NCI-H1417 (cell line): ENCODE data around the gene CCDC158.
"Not testable (repeated sequence)": the region's sequence is repeated elsewhere in the genome, so short reads cannot be mapped to it uniquely, and the experiment has no call there.

Experiments
- DNase-seq, 3 experiments: peaks; one replicate each; lab custom pipeline; 2025; lab: John Stamatoyannopoulos, UW

Gene CCDC158

DNA sequence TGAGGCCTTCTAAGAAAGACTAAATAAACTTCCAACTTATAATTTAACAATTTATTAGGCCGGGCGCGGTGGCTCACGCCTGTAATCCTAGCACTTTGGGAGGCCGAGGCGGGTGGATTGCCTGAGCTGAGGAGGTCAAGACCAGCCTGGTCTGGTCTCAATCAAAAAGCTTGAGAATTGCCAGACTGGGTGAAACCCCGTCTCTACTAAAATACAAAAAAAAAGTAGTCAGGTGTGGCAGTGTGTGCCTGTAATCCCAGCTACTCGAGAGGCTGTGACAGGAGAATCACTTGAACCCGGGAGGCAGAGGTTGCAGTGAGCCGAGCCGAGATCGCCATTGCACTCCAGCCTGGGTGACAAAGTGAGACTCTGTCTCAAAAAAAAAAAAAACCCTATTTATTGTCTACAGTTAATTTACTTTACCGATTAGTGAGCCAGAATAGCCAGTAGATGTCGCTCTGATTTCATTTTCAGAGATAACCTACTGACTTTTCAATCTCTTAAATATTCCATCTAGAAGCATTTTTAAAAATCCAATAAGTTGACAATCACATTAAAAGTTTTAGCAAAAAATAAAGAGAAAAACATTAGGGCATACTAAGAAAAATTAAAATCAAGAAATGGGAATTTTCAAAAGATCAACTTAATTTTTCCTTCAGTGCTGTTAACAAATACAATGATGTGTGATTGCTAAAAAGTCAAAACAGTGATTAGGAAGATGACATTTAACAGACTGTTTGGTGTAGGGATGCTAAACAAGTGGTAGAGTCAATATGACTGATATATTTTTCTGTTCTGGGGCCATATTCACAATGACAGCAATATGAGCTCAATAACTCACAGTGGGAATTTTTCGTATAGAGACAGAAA is 9.8 kb upstream of the CCDC158 start:
- peak; percentile 13 to 82 (median 49) for DNase-seq

DNA sequence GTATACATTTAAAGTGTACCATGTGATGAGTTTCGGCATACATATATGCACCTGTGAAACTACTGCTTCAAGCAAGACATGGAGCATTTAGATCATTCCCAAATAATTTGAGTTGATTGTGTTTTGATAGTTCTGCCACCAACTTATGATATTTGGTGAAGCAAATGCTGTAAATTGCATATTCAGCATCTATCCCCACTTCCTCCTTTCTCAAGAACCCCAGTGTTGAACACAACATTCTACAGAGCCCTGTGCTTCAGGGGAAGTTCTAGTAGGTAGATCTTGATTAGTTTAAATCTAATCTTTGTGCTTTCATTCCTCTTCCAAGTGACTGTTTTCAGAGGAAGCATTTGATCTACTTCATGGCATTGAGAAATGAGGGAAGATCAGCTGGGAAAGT is 8.7 kb upstream of the CCDC158 start:
- DNase-seq: no peak

DNA sequence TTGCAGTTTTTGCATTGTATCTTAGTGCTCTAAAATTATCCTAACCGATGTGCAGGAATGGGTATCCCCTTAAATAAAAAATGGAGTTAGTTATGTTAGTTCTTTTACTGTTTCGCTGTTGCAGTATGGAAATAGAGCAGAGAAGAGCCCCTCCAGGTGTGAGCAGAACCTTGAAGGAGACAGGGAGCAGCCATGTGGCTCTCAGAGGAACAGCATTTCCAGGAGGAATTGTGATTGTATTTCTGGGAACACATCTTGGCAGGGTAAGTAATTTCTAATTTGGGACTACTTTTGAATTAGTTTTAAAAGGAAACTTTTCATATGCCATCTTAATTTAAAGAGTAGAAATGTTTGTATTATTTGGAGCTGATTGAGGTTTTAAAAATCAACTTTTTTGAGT is 5.3 kb upstream of the CCDC158 start:
- DNase-seq: peak in 2 of 3 experiments; percentile 11 to 36

DNA sequence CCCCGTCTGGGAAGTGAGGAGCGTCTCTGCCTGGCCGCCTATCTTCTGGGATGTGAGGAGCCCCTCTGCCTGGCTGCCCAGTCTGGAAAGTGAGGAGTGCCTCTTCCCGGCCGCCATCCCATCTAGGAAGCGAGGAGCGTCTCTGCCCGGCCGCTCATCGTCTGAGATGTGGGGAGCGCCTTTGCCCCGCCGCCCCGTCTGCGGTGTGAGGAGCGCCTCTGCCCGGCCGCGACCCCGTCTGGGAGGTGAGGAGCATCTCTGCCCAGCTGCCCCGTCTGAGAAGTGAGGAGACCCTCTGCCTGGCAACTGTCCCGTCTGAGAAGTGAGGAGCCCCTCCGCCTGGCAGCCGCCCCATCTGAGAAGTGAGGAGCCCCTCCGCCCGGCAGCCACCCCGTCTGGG is 2.2 kb upstream of the CCDC158 start:
- DNase-seq: not testable (repeated sequence)

DNA sequence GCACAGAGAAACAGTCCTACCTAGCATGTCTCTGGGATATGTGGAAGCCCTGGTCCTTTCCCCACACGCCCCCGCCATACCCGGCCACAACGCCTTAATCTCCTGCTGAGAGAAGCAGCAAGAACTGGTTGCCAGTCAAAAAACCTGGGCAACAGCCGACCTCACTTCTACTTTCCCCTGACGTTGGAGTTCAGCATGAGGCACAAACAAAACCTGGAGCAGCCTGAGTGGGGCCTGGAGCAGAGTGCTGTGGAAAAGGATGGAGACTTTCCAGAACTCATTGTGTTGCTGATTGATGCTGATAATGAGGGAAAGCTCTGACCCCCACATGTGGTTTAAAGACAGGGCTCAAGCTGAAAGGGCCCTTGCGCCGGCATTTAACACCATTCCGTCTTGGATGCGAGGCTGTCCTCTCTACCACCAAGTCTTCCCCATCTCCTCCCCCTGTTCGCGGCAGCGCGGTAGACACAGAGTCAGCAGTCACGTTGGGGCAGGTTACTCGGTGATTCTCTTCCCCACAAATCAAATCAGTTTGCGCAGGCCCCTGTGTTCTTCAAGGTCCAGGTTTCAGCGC is 666 bp downstream of the CCDC158 start:
- peak in 2 of 3 experiments; percentile 83 to 89 for DNase-seq

DNA sequence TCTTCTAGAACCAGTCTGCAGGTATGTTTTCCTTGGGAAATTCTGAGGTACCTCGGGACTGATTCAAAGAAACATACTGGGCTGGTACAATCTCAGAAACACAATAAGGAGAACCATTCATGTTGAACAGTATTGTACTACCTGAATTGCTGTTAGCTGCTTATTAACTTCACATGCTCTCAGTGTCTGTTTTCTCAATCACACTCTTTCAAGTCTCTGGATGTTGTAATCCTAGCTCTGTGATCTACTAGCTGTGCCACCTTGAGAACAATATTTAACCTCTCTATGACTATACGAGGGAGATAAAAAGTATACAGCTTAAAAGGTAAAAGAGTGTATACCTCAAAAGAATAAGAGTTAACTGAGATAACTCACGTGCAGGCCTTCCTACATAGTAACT is 10.3 kb downstream of the CCDC158 start:
- DNase-seq: no peak

DNA sequence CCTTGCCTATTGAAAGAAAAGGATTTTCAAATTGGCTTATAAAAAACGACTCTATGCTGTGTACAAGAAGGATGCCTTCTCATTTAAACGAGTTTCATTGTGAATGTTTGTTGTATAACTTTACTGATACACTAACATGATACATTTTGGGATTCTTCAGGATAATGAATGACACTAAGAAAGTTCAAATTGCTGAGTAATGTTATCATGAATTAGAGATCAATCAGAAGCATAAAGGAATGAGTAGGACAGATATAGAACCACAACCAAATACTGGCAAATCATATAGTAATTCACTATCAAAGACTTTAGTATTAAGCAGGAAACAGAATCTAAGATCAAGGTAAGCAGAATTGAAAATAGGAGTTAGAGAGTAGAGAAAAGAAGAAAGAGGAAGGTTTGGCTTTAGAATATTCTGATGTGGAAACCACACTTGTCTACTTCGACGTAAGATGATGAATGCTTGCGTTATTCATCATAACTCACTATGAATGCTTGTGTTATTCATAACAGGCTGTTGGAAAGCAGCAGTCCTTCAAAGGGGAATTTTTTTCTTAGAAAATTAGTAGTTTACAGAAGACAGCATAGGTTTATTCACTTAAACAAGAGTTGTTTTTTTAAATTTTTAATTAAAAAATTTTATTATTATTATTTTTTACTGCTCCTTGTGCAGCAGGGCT is 13.4 kb downstream of the CCDC158 start:
- DNase-seq: no peak

DNA sequence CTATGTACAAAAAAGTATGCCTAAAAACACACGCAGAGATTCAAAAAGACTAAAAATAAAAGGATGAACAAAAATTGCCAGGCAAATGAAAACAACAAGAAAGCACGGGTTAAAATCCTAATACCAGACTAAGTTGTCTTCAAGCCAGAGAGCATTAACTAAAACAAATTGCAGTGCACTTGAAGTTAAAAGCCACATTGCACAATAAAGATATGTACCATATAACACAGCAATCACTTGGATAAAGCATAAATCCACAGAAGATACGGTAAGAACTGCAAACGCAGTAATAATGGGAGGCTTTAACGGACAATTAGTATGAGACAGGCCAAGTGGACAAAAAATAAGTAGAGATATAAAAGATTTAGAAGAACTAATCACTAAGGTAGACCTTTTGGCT is 14.9 kb downstream of the CCDC158 start:
- peak in 1 of 3 experiments; percentile 3 for DNase-seq

DNA sequence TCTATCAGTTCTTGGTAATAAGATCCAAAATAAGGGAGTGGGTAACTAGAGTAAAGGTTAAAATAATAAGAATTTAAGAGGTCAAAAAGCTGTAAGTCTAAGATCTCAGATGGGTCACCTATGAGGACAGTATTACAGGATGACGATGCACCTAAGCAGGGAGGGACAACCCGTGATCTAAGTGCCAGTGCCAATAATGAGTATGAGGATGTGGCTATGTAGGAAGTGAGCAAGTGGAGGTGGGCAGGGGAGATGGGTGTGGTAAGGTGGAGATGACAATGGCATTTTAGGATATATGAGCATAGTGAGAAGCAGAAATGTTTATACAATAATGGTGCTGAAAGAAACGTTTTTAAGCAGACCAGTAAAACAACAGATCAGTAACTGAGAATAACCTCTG is 19.3 kb downstream of the CCDC158 start:
- DNase-seq: no peak

DNA sequence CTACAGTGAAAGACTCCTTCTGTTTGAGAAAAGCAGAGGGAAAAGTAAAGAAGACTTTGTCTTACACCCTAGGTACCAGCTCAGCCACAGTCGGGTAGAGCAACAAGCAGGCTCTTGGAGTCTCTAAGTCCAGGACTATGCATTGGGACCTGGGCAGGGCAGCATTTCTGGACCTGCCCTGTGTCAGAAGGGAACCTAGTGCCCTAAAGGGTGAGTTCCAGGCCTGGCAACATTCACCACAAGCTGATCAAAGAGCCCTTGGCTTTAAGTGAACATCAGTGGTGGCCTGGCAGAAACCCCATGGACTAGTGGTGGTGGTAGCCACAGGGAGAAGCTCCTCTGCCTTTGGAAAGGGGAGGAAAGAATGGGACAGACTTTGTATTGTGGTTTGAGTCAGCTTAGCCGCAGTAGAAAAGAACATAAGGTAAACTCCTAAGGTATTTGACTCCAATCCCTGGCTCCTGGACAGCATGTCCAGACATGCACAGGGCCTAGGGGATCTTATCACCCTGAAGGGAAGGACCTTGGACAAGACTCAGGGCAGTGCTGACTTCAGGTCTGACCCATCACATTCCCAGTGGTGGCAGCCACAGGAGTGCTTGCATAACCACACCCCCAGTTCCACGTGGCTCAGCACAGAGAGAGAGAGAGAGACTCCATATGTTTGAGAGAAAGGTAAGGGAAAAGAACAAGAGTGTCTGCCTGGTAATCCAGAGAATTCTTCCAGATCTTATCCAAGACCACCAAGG is 32.6 kb downstream of the CCDC158 start:
- DNase-seq: no peak

DNA sequence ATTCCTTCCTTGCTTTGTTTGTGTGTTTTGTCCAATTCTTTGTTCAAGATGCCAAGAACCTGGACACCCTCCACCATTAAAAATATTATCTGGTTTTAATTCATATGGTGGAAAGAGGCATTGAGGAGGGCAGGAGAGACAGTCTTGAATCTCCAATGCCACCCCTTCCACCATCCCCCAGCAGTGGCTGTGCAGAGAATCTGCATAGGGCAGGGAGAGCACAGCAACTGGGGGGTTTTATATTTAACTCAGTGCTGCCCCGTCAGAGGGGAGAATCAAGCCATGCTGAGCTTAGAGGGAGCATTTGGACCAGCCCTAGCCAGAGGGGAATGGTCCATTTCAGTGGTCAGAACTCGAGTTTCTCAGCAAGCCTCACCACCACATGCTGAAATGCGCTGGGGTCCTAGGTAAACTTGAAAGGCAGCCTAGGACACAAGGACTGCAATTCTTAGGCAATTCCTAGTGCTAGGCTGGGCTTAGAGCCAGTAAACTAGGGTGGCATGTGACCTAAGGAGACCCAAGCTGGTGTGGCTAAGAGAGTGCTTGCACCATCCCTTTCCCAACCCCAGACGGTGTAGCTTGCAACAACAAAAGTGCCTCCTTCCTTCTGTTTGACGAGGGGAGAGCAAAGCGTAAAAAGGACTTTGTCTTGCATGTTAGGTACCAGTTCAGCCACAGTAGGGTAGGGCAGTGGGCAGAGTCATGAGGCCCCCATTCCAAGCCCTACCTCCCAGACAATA is 34.2 kb downstream of the CCDC158 start:
- DNase-seq: no peak

DNA sequence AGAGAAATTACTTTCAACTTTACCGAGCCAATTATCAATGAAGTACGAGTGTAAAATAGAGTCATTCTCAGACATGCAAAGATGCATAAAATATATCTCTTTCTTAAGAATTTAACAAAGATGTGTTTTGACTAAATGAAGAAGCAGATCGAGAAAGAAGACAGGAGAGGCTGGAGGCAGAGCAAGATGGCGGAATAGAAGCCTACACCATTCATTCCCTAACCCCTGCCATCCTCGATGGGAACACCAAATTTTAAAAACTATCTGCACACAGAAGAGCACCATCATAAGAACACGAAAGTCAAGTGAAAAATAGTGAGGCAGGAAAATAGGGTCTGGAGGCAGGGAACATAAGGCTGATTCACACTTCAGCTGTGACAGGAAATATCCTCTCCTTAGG is 35.0 kb downstream of the CCDC158 start:
- no peak for DNase-seq

DNA sequence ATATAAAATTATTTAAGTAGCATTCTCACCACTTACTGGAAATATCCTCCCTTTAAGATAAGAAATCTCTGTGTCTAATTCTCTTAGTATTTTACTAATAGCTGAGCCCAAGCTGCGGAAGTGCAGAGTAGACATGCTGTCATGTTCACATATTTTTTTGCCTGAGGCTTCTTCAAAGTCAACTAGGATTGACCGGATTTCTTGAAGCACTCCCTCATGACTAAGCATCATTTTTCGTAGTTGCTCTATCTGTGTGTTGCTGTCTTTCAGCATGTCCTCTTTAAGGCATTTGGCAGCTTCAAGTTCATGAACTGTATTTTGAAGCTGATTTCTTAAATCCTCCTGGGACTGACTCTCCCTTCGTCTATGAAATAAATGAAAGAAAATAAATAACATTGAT is 36.9 kb downstream of the CCDC158 start:
- no peak for DNase-seq

DNA sequence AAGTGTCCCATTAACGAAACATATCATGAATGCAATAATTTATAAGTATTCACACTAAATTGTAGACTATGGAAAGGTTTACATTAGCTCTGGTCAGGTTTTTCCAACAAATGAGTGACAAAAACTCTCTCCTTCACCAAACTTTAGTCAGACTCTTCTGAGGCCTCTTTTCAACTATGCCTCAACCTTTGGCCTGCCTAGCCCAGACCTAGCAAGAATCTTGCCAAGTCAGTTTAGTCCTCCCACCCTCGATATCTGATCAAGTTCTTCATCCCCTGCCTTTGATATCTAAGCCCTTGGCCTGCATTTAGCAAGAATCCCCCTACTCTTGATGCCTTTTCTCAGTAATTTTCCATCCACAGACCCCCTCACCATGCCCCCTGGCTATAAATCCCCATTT is 37.9 kb downstream of the CCDC158 start:
- DNase-seq: no peak

DNA sequence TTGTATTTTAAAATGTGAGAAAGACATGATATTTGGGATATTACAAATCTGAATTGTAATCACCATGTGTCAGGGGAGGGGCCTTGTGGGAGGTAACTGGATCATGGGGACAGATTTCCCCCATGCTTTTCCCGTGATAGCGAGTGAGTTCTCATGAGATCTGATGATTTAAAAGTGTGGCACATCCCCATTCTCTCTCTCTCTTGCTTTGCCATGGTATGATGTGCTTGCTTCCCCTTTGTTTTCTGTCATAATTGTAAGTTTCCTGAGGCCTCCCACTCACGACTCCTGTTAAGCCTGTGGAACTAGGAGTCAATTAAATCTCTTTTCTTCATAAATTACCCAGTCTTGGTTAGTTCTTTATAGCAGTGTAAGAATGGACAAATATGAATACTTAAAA is 39.0 kb downstream of the CCDC158 start:
- DNase-seq: no peak

DNA sequence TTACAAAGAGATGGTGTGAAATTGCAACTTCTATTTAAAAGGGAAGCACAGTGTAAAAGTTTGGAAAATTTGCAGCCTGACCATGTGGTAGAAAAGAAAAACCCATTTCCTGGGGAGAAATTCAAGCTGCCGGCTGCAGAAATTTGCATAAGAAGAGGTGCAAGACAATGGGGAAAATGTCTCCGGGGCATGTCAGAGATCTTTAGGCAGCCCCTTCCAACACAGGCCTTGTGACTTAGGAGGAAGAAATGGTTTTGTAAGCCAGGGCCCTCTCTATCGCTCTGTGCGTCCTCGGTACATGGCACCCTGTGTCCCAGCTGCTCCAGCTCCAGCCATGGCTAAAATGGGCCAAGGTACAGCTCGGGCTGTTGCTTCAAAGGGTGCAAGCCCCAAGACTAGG is 40.4 kb downstream of the CCDC158 start:
- no peak for DNase-seq

DNA sequence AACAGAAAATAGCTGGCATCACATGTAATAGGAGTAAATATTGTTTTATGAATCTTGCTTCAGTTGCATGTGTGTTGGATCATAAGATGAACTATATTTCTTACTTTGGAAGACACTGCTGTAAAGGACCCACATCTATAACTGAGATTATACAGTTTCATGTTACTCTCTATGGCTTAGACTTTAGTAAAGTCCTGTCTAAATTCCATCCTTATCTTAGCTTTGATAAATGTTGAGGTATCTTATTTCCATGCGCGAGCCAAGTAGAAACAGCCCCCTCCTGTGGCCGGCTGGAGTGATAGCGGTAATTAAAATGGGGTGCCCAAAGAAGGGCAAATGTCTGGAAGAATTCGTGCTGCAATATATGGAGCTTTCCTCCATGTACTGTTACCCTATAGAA is 43.0 kb downstream of the CCDC158 start:
- peak in 2 of 3 experiments; percentile 24 to 28 for DNase-seq

DNA sequence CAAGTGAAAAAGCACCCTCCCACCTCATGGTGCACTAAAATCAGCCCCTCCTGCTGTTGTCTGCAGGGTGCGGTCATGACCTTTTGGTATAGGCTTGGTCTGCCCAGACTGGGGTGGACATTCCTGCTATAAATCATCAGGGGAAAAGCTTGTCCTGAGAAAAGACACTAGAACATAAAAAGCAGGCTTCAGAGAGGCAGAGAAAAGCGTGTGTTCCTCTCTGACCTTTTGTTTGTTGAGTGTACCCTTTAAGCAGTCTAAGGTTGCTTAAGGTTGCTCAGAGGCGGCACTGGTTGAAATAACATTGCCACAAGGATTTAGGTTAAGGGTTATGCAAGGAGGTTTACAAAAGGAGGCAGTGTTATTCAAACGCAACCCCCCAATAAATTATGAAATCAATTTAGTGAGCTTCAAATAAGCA is 43.5 kb downstream of the CCDC158 start:
- peak in 2 of 3 experiments; percentile 5 to 65 for DNase-seq

DNA sequence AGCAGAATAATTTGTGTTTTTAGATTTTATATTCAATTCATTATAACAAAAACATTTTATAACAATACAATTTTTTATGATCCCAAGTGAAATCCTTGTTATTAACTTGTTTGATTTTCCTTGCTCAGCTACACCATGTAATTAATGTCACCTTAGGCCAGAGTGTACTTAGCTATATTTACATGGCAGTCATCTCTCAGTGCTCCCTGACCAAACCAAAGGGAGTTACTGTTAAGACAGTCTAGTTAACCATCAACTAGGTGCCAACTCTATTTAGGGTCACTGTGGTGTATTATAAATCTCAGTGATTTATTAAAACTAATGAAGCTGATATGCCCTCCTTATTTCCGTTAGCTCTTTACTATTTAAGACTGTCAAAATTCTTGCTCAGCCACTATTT is 44.4 kb downstream of the CCDC158 start:
- DNase-seq: peak in 2 of 3 experiments; percentile 32 to 85

DNA sequence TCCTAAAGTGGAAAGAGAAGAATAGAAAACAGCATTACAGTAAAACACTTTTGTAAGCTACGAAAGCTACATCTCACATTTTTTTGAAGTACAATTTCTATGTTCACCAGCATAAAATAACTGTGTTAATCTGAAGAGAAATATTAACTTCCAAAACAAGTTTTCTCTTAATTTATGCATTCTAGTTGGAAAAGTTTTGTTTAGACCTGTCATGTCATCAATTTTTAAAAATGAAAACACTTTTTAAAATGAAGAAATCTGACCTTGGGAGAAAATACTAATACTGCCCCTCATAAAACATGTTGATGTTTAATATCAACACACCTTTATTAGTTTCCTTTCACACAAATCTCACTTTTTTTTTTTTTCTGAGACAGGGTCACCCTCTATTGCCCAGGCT is 45.2 kb downstream of the CCDC158 start:
- no peak for DNase-seq

DNA sequence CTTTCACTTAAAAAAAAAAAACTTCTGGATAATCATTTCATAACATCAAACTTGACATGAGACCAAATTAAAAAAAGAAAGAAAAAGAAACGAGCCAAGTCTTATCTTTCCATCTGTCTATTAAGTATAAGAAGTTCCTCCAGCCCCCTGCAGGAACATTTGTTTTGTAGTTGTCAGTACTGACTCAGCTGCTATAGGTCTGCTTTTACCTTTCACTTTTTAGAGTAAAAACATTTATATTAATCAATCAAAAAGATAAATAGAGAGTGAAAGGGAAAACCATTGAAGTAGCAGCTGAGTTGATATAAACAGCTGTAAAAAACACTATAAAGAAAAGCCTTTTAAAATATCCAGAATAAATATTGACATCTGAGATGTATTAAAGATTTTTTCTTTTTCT is 46.1 kb downstream of the CCDC158 start:
- peak in 1 of 3 experiments; percentile 18 for DNase-seq
